NK-92 (cell line): ENCODE results near the gene MBD5.

Source experiments
- DNase-seq: peaks from one replicate; lab custom pipeline; 2025; ENCODE audit not compliant: unreplicated experiment; lab: John Stamatoyannopoulos, UW

MBD5 gene

DNA sequence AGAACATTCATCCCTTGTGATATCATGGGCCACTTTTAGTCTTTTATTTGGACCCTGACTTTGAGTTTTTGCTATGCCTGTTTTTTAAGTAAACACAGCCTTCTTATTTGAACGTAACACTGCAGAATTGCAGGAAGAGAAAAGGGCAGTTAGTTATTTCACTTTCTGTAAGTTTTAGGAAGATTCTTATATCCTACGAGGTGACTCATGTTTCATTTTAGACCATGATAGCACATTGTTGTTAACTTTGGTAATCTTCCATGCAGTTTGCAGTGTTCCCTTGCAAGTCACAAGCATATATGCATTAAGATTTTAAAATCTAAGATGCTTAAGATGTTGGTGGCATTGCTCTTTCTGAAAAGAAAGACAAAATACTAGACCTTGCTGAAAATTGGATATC is 495.1 kb downstream of the MBD5 start:
- DNase-seq: no peak

DNA sequence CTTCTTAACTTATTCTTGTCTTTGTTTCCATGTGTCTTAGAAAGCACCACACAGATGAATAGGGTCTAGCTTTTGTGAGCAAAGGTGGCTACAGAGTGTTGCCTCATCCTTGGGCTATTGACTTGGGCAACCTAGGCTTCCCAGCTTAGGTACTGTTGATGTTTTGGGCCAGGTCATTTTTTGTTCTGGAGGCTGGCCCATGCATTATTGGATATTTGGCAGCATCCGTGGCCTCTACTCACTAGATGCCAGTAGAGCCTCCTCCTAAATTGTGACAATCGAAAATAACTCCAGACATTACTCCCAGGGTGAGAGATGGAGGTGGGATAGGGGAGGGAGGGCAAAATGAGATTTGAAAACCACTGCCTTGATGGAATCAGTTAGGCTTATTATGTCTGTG is 496.4 kb downstream of the MBD5 start:
- no peak for DNase-seq

DNA sequence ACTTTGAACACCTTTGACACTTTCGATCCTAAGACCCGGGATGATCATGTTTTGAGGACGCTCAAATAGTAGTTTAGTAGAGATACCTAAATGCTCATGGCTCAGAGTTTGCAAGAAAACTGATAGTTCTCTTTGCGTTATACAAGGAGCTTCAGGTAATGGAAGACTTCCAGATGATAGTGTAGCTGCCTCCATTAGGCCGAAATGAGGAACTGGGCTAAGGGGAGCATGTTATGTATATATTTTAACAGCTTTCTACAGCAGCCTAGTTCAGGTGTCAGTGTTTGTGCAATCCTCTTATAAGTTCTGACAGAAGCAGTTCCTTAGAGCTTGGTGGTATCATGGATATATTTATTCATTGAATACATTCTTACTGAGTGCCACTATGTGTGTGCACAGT is 496.9 kb downstream of the MBD5 start:
- DNase-seq: no peak

DNA sequence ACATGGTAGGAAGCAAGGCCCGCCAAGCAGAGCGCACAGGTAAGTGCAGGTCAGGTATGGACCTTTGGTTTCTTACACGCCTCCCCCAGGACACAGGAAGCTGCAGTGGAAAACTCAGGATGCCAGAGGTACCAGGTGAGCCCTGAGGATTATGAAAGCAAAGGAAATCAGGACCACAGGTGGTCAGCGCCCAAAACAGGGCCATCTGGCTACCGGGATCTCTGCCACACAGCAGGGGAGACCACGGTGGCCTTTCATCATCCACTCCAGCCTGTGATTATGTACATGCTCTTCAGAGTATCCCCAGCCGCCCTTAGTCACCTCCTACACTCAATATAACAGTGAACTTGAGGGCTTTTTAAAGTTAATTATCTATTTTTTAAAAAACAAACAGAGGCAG is 498.1 kb downstream of the MBD5 start:
- DNase-seq: no peak

DNA sequence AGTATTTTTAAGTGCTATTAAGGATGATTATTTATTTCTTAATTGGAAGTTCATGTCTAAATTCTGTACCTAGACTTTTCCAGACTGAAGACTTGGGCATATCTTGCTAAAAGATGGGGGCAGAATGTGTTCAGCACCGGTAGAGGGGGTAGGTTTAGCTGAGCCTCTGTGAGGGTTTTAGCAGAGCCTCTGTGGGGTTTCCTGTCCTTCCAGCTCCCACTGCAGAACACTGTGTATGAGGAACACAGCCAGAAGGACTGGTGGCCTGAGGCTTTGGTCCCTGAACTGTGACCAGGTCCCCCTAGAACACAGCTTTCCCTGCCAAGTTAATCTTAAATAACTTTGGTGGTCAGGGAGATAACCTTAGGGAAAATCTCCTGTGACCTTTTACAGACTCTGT is 500.3 kb downstream of the MBD5 start:
- no peak for DNase-seq

DNA sequence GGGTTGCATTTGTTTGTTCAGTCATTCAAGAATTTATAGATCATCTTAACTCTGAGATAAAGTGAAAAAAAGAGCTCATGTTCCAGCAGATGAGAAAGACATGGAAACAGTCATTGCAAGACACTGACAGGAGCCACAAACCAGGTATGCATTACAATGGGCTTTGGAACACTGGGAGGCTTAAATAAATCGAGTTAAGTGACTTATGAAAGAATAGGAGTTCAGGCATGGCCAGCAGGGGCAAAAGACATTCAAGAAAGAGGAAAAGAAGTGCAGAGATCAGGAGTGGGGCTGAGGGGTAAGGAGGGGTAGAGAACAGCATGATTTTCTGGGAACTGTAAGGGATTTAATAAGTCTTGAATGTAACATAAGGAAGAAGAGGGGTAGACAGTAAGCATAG is 502.4 kb downstream of the MBD5 start:
- no peak for DNase-seq

DNA sequence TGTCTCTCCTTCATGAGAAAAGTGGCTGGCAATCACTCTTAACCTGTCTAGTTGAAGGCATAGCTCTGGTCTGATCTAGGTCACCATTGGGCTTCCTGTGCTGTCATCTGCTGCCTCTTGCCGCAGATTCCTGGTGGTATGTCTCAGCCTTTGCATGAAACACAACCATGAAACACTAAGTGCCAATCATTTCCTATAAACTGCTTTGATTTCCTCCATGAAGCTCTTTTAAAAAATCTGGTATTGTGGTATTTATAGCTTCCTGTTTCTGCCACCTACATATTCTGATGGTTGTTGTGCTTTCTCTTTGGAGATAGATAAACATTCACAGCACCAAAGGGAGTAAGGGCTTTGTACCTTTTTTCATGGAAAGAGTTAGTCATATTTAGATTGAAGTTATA is 503.6 kb downstream of the MBD5 start:
- DNase-seq: no peak

DNA sequence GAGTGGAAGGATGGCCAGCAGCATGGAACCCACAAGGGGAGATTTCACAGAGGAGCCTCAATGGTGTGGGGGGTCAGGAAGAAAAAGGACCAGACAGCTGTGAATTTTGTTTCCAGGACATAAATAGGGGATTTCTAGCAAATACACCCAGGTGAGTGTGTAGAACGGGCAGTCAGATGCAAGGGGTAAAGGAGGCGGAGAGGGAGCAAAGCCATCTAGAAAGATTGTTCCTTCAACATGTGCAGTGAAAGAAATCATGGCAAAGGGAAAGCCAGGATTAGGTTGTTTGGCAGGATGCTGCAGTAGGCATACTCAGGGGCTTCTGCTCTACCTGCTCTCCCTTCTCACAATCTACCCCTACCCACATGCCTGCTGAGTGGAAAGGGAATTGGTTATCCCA is 504.2 kb downstream of the MBD5 start:
- DNase-seq: no peak

DNA sequence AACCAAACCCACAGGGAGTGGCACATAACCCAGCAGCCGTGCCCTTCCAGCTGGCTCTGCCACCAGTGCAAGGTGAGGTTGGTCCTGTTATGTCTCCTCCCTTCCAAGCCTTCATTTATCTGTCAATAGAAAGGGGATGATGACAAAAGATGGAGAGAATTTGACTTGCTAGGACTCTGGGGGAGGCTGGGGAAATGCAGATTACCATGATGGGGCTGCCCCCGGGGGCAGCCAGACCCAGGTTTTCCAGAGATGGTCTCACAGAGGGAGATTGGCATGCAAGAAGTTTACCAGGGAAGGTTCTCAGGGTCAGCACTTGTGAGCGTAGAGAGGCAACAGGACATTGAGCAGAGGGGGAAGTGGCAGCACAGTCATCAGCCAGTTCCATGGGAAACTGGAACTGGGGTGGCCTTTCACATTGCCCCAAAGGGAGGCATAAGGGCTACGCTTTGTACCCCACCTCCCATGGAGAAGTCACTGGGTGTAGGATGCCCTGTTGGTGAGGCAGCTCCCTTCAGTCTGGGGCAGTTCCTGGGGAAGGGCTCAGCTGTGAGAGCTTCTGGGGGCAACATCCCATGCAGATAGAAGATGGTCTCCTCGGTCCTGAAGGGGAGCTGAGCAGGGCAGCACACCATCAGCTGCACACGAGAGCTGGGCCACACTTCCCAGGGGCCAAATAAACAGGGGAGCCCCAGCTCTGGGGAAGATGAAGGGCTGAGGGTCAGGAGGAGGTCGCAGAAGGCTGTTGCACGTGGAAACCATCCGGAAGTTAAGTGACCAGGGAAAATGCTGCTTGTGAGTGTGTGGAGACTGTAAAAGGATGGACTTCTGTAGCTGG is 505.8 kb downstream of the MBD5 start:
- no peak for DNase-seq

DNA sequence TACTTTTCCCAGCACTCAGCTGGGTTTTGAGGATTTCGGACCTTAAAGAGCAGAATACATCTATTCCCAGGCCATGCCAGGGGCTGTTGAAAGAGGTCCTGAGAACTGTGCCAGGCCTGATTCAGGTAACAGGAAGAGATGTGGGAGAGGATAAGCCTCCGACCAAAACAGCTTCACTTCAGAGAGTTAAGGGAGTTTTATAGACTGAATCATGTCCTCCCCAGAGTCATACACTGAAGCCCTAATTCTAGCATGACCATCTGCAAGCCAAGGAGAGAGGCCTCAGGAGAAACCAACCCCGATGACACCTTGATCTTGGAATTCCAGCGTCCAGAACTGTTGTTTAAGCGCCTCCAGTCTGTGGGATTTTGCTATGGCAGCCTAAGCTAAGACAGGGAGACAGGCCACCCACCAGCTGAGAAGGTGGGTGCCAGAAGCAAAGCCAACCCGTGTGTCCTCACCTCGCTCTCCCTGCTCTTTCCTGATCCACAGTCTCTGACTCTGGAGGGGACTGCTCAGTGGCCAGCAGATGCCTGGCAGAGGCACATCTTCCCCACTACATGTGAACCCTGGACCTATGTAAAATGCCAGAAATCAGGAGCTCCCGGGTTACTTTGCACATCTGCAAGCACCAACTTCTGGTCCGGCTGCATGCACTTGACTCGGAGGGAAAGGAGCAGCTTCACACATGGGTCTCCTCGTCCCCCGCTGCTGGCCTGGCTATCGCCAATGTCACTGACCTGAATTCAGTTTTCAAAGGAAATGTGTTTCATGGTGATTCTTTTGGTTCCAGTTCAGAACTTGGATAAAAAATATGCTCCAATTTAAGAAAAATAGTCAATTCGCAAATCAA is 506.8 kb downstream of the MBD5 start:
- no peak for DNase-seq

DNA sequence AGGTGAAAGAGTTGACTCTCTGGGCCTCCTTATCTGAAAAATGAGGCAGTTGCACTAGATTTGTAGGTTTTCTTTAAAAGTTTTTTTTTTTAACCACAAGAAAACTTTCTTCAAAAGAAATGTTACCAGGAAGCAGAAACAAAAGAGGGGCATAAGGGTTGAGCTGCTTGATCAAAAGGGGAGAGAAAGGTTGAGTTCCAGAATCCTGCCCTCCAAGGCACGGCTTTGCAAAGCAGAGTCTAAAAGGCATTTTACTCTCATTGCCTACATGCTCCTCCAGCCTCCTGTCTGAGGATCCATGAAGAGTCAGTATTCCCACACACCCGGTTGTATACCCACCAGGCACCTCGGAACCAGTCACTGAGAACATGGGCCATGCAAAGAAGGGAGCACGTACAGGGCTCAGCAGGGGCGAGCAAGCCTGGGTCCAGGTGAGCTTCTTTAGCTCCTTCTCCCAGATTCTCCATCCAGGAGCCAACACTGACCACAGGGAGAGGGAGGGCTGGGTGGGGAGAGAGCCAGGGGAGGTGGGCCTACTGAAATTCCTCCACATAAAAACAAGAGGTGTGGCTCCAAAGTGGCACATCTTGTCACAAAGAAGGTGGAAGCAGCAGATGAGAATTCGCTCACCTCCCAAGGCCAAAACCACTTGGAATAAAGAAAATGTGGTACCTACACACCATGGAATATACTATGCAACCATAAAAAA is 507.6 kb downstream of the MBD5 start:
- DNase-seq: no peak

DNA sequence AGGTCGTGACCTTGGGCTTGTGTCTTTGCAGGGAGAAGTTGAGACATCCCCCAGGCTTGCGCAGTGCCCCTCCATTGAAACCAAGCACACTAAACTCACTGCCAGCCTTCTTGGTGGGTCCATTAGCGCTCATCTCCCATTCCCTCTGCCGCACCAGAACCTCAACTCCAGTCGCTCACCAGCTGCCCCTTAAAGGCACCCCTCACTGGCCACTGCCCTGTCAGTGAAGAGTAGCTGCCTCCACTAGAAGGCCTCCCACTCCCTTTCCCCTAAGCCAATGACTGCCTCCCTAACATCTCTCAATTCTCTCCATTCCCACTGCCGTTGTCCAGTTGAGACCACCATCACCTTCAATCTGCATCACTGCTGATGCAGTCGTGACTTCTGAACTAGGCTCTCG is 508.9 kb downstream of the MBD5 start:
- DNase-seq: no peak

DNA sequence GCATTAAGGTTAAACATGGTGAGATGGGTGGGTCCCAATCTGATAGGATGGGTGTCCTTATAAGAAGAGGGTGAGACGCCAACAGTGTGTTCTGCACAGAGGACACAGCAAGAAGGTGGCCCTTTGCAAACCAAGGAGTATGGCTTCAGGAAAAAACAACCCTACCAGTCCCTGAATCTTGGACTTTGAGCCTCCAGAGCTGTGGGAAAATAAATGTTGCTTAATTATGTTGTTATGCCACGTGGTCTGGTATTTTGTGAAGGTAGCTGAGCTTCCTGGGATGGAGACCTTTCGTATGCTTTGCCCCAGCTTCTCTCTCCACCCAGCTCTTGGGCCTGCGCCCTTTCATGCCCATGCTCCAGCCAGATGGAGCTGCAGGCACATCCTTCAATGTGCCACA is 509.5 kb downstream of the MBD5 start:
- DNase-seq: no peak

DNA sequence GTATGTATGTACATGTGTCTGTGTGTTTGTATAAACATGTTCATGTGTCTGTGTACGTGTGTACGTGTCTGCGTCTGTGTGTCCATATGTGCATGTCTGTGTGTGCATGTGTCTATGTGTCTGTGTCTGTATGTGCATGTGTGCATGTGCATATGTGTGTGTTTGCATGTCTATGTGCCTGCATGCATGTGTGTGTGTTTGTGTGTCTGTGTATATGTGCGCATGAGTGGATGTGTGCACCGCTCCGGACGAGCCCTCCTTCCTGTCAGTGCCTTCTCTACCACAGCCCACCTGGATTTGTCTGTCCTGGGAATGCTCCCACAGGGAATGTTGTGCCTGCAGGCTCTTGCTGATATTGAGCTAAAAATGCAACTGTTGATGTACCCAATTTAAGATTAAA is 510.3 kb downstream of the MBD5 start:
- DNase-seq: no peak

DNA sequence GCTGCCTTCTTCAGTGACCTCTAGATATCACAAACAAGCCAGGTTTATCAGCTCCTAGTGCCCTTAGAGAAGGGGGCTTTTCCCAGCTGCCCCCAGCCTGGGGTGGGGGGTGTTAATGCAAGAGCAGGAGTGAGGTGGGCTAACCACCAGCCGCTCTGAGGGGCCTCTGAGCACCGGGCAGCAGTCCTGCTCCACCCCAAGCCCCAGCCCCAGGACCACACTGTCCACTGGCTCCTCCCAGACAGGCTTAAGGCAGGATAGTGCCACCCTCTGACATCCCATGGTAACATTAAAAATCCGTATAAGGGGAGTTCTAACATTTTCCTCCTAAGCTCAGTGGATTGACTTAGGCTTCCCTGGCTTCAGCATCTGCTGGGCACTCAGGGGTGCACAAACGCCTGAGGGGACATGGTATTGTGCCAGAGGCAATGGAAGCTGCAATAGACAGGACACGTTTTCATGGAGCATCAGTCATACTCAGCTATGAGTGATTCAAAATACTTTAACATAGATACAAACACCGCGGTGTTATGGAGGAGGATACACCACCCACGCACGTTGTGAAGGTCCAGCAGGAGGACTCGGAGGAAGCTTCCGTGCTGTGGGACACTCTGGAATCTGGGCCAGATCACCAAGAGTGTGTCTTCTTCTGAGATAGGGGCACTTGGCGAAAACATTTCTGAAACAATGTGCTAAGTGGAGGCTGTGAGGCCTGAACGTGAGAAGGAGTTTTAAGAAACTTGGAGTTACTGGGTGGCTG is 511.0 kb downstream of the MBD5 start:
- no peak for DNase-seq

DNA sequence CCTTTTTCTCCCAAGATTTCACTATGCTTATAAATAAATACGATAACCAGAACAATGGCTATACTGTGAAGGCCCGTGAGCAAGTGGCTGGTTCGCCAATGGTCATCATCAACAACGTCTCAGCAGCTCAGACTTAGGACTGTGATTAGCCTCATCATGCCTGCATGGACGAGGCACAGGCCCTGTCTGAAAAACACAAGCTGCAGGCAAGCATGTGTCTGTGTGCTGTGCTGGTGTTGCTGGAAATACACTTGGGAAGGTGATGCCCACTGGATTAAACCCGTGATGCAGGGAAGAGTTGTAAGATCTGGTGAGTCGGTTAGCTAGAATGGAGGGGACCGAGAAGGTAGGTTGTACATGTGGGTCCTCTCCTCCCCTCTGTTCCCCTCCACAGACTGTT is 512.1 kb downstream of the MBD5 start:
- no peak for DNase-seq

DNA sequence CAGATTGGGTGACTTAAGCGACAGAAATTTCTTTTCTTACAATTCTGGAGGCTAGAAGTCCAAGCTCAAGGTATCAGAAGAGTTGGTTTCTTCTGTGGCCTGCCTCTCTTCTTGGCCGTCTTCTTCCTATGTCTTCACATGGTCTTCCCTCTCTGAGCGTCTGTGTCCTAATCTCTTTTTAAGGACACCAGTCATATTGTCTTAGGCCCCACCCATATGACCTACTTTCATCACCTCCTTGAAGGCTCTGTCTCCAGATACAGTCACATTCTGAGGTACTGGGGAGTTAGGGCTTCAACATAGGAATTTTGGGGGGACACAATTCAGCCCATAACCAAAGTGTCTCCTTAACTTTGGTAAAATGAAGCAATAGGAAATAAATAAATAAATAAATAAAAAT is 512.8 kb downstream of the MBD5 start:
- no peak for DNase-seq

DNA sequence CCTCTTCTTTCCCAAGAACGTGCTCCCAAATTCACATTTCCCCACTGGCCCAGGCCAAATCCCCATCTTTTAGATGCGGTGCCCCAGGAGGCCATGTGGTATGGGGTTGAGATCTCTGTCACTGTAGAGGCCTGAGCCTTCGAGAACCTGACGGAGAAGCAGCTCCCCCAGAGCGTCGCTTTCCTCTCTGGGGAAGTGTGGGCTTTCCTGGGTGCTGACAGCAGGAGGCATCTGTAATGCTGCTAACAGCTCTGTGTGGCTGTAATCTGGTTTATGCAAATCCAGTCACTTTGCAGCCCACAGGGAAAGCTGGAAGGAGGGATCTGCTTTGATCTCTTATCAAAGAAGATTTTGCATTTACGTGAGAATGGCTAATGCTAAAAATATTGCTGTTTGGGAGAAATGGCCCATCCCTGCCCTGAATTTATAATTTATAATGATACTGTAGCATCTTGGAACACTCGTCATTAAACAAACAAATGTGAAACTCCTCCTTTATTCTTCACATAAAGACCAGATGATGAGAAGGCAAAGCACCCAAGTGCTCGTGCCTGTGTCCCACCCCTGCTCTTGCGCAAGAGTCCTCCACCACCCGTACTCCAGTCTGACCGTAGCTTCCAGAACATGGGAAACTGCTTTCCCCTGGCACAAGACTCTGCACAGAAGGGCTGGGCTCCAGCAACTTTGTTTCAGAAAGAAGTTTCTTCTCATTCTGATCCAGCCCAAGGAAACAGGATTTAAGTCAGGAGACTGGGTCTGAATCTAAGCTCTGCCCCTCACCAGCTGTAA is 513.7 kb downstream of the MBD5 start:
- DNase-seq: no peak

DNA sequence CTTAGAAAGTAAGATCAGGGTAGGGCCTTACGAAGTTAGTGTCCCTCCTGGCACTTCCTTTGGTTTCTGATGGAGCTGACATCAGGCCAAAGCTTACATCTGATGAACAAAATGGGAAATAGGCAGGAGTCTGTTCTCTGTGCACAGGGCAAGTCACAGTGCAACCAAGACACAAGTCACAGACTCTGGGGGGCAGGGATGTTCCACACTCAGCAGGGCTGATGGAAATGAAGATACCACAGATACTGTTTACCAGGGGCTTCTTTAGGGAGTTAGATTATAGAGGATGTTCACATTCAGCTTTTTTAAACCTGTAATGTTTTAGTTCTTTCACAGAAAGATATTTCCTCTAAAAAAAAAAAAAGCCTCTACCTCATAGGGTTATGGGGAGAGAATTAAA is 517.5 kb downstream of the MBD5 start:
- DNase-seq: no peak

DNA sequence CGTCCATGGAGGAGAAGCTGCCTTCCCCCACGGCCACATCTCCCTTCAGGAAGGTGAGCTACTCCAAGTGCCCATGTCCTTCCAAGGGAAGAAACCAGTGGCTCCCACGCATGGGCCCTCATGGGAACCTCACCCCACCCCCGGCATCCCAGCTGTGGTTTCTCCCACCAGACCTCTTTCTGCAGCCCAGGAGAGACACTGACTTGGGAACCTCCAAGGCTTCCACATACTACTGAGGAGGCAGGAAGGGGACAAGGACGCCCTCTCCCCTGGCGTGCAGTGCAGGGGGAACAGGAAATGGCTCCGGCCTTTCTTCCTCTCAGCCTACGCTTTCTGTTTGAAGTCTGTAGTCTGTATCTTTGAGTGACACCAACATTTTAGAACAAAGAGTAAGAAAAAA is 519.1 kb downstream of the MBD5 start:
- no peak for DNase-seq
